ENCODE data around the gene FRS2. TPM values are rescaled to one million over a fixed set of nuclear protein-coding genes. Genes with fewer than 3 reads are reported as not detected.

The FRS2 gene
- total RNA-seq, 2 experiments from 2014 or later = 12.8 to 15.1 TPM

DNA sequence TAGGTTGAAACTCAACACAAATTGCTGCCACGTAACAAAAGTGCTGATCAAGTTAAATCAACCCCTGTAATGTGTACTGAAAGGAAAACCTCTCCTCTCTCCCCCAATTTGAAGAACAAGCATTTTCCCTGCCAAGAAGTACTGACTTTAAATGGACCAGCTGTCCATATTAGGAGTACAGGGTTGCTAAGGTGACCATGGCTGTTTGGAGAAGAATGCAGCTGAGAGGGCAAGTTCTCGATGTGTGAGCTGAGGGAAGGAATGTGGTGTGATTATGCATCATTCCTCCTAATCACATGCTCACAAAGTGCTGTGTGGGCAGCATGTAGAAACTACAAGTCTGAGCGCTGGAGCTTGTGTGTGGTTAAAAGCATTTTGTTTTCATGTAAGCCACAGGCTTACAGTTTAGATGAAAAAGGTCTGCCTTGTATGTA is 64.2 kb downstream of the FRS2 start:
- POLR2A ChIA-PET = interaction anchor here (1.0 to 1.1 kb wide), 2 partner anchors 19 to 28 kb away, joined by 3 to 4 read pairs; no protein-coding TSS in a partner anchor
- Mint-ChIP-seq H3K4me3 (no peak overlapping the region), H3K27me3 (no peaks in the 10 kb centered on the region), H3K4me1 (peaks cover 15% of the 10 kb centered on the region), H3K36me3 (ENCODE audit: low read depth) (peaks cover 17% of the 10 kb centered on the region), H3K27ac (peak overlapping the region; percentile 18), H3K9me3 (no peaks in the 10 kb centered on the region)
- CTCF ChIA-PET = interaction anchor here (1.3 kb wide), 1 partner anchor 36 kb away, joined by 3 read pairs; no protein-coding TSS in a partner anchor
- peak; percentile 41 for DNase-seq

DNA sequence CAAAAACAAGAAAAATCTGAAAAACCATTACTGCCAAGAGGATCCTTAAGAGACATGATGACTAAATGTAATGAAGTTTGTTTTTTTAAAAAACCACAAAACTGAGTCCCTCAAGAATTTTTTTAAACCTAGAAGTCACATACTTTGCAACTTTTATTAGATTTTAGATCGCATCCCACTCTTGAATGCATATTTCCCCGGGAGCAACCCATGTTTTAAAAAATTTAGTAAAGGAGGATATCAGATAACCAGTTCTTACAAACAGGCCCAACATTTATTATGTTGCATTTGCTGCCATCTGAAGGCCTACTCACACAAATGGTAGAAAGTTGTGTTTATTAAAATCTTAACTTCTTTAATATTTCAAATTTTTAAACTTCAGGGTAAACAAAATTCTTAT is 70.8 kb downstream of the FRS2 start:
- CTCF ChIA-PET = no interaction called here
- H3K27me3 Mint-ChIP-seq = no peaks in the 10 kb centered on the region
- H3K4me1 Mint-ChIP-seq = peaks cover 3% of the 10 kb centered on the region
- POLR2A ChIA-PET = no interaction called here
- DNase-seq = no peak
- H3K36me3 Mint-ChIP-seq (ENCODE audit: low read depth) = peaks cover 34% of the 10 kb centered on the region
- H3K27ac Mint-ChIP-seq = no peak overlapping the region
- no peak overlapping the region for H3K4me3 Mint-ChIP-seq
- H3K9me3 Mint-ChIP-seq = peaks cover 9% of the 10 kb centered on the region

DNA sequence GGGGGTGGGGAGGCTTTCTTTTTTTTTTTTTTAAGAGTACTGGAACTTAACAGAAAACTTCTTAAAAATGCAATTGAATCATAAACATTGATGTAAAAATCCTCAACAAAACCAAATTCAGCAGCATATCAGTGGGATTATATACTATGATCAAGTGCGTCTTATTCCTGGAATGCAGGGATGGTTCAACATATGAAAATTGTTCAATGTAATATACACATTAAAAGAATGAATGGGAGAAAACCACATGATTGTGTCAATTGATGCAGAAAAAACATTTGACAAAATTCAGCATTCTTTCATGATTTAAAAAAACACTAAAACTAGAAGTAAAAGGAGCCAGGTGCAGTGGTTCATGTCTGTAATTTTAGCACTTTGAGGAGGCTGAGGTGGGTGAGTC is 73.9 kb downstream of the FRS2 start:
- CTCF ChIA-PET = no interaction called here
- peaks cover 14% of the 10 kb centered on the region for H3K9me3 Mint-ChIP-seq
- no peak overlapping the region for H3K4me3 Mint-ChIP-seq
- peaks cover 5% of the 10 kb centered on the region for H3K4me1 Mint-ChIP-seq
- no peaks in the 10 kb centered on the region for H3K27me3 Mint-ChIP-seq
- H3K36me3 Mint-ChIP-seq (ENCODE audit: low read depth) = peaks cover 33% of the 10 kb centered on the region
- POLR2A ChIA-PET = no interaction called here
- no peak for DNase-seq
- H3K27ac Mint-ChIP-seq = no peak overlapping the region

GRCh38 chr12:69545081-69545480 is 74.9 kb downstream of the FRS2 start:
- Mint-ChIP-seq H3K4me1 (peaks cover 5% of the 10 kb centered on the region), H3K27me3 (no peaks in the 10 kb centered on the region), H3K36me3 (ENCODE audit: low read depth) (peaks cover 33% of the 10 kb centered on the region), H3K27ac (no peak overlapping the region), H3K4me3 (no peak overlapping the region), H3K9me3 (peaks cover 14% of the 10 kb centered on the region)
- ChIA-PET POLR2A (no interaction called here), CTCF (interaction anchor here (0.7 kb wide), 1 partner anchor 157 kb away, joined by 3 read pairs; no protein-coding TSS in a partner anchor)
- DNase-seq = no peak

- H3K4me3 Mint-ChIP-seq = no peak overlapping the region
- ChIA-PET POLR2A (no interaction called here), CTCF (no interaction called here)
Measured at GRCh38 chr12:69546693-69547438, 76.7 kb downstream of the FRS2 start.

GRCh38 chr12:69548687-69549086 is 78.5 kb downstream of the FRS2 start:
- H3K36me3 Mint-ChIP-seq (ENCODE audit: low read depth) = peaks cover 19% of the 10 kb centered on the region
- H3K4me3 Mint-ChIP-seq = no peak overlapping the region
- ChIA-PET POLR2A (no interaction called here), CTCF (interaction anchor here (1.6 kb wide), 1 partner anchor 22 kb away, joined by 8 read pairs; no protein-coding TSS in a partner anchor)
- no peaks in the 10 kb centered on the region for H3K27me3 Mint-ChIP-seq
- H3K4me1 Mint-ChIP-seq = peaks cover 5% of the 10 kb centered on the region
- no peak overlapping the region for H3K27ac Mint-ChIP-seq
- peaks cover 9% of the 10 kb centered on the region for H3K9me3 Mint-ChIP-seq
- no peak for DNase-seq

More at GRCh38 chr12:69546693-69547438, 76.7 kb downstream of the FRS2 start:
- H3K27me3 Mint-ChIP-seq = no peaks in the 10 kb centered on the region
- peaks cover 5% of the 10 kb centered on the region for H3K4me1 Mint-ChIP-seq
- peaks cover 28% of the 10 kb centered on the region for H3K36me3 Mint-ChIP-seq (ENCODE audit: low read depth)
- peaks cover 14% of the 10 kb centered on the region for H3K9me3 Mint-ChIP-seq
- no peak for DNase-seq
- no peak overlapping the region for H3K27ac Mint-ChIP-seq

DNA sequence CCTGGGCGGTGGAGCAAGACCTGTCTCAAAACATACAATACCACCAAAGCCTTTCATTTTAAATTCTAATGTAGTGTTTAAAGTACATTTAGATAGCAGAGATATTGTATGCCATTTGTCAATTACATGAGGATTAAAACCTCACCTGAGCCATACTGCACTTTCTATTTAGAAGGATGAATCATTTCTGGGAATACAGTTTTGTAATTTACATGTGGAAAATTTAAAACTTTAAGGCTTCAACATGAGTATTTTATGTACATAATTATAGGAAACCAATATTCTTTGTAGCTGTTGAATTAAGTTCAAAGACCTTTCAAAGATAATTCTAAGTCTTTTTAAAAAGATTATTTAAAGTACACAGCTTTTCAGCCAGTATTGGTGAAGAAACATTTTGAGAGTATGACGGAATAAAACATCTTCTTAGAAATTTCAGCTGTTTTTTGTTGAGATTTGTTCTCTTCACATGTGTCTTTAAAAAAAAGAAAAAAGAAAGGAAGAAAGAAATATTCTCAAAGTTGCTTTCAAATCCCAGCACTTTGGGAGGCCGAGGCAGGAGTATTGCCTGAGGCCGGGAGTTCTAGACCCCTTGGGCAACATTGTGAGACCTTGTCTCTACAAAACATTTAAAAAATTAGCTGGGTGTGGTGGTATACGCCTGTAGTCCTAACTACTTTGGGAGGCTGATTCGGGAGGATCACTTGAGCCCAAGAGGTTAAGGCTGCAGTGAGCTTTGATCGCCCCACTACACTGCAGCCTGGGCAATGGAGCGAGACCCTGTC is 80.6 kb downstream of the FRS2 start:
- Mint-ChIP-seq H3K27me3 (no peaks in the 10 kb centered on the region), H3K4me1 (peaks cover 5% of the 10 kb centered on the region), H3K36me3 (ENCODE audit: low read depth) (peaks cover 7% of the 10 kb centered on the region), H3K4me3 (no peak overlapping the region), H3K9me3 (peaks cover 7% of the 10 kb centered on the region), H3K27ac (no peak overlapping the region)
- ChIA-PET CTCF (no interaction called here), POLR2A (no interaction called here)
- no peak for DNase-seq

GRCh38 chr12:69553628-69554248 is 83.5 kb downstream of the FRS2 start:
- CTCF ChIA-PET = interaction anchor here (1.3 to 2.3 kb wide), 3 partner anchors 17 to 196 kb away, joined by 3 to 8 read pairs (median 3); no protein-coding TSS in a partner anchor
- Mint-ChIP-seq H3K27me3 (no peaks in the 10 kb centered on the region), H3K27ac (no peak overlapping the region), H3K9me3 (no peaks in the 10 kb centered on the region), H3K4me3 (no peak overlapping the region), H3K4me1 (no peaks in the 10 kb centered on the region), H3K36me3 (ENCODE audit: low read depth) (no peaks in the 10 kb centered on the region)
- POLR2A ChIA-PET = no interaction called here
- no peak for DNase-seq

- Mint-ChIP-seq H3K4me1 (no peaks in the 10 kb centered on the region), H3K36me3 (ENCODE audit: low read depth) (no peaks in the 10 kb centered on the region), H3K27ac (no peak overlapping the region), H3K27me3 (no peaks in the 10 kb centered on the region), H3K9me3 (no peaks in the 10 kb centered on the region), H3K4me3 (no peak overlapping the region)
- ChIA-PET CTCF (interaction anchor here (1.3 to 2.3 kb wide), 2 partner anchors 15 to 53 kb away, joined by 3 to 8 read pairs; no protein-coding TSS in a partner anchor), POLR2A (no interaction called here)
- no peak for DNase-seq
Measured at GRCh38 chr12:69555461-69555860, 85.3 kb downstream of the FRS2 start.

DNA sequence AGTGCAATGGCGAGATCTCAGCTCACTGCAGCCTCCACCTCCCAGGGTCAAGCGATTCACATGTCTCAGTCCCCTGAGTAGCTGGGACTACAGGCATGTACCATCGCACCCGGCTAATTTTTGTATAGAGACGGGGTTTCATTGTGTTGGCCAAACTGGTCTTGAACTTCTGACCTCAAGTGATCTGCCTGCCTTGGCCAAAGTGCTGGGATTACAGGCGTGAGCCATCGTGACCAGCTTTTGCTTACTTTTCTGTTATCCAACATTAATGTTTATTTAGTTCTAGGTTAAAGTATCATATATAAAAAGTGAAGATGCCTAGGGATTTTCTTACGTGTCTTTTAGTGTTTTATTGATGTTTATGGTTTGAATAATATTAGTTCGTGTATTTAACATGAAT is 86.2 kb downstream of the FRS2 start:
- Mint-ChIP-seq H3K27me3 (no peaks in the 10 kb centered on the region), H3K4me3 (no peak overlapping the region), H3K9me3 (no peaks in the 10 kb centered on the region), H3K36me3 (ENCODE audit: low read depth) (no peaks in the 10 kb centered on the region), H3K4me1 (no peaks in the 10 kb centered on the region), H3K27ac (no peak overlapping the region)
- CTCF ChIA-PET = interaction anchor here (2.3 kb wide), 1 partner anchor 14 kb away, joined by 8 read pairs; no protein-coding TSS in a partner anchor
- POLR2A ChIA-PET = no interaction called here
- no peak for DNase-seq

DNA sequence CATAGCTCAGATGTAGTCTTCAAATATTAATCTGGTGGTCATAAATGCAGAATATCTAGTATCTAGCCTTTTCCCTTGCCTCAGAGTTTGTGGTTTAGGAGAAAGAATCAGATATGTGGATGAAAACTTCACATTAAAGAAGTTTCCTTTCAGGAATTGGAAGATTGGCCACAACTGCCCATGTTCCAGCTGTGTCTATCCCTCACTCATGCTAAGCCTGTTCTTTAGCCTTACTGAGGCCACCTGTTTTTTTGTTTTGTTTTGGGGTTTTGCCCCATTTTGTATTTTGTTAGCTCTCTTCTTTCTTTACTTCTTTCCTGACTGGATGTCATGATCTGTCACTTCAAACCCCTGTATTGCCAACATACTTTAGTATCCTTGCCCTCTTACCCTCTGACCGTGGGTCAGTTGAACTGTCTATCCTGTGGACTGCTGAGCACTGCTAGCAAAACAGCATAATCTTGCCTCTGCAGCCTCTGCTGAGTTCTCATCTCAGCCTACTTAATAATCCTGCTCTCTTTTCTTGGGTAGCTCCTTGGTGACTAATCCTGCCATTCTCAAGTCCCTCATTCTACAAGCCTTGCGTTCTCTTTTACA is 93.1 kb downstream of the FRS2 start:
- DNase-seq = no peak
- Mint-ChIP-seq H3K4me1 (peaks cover 3% of the 10 kb centered on the region), H3K27me3 (no peaks in the 10 kb centered on the region), H3K27ac (no peak overlapping the region), H3K9me3 (no peaks in the 10 kb centered on the region), H3K36me3 (ENCODE audit: low read depth) (peaks cover 2% of the 10 kb centered on the region), H3K4me3 (no peak overlapping the region)
- CTCF ChIA-PET = interaction anchor here (0.8 to 1.3 kb wide), 2 partner anchors 8 to 206 kb away, joined by 4 to 7 read pairs; no protein-coding TSS in a partner anchor
- POLR2A ChIA-PET = interaction anchor here (1.7 kb wide), 1 partner anchor 29 kb away, joined by 4 read pairs; no protein-coding TSS in a partner anchor

DNA sequence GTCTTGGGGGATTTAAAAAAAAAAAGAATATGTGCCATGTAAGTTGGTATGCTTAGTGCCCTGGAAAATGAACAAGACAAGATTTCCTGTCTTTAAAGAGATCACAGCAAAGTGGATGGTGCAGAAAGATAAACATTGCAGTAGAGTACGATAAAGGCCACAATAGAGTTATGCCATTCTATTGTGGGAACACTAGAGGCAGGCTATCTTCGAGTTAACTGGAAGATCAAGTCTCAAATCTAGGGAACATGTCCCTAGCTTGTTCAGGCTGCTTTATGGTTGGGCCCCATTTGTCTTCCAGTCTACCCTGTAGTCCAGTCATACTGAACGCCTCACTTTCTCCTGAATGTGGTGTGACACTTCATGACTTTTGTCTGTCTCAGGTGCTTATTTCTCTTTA is 96.4 kb downstream of the FRS2 start:
- H3K27ac Mint-ChIP-seq = no peak overlapping the region
- CTCF ChIA-PET = interaction anchor here (1.0 to 1.1 kb wide), 2 partner anchors 14 to 52 kb away, joined by 3 read pairs; no protein-coding TSS in a partner anchor

More for the DNA sequence above, 96.4 kb downstream of the FRS2 start:
- POLR2A ChIA-PET = no interaction called here
- peaks cover 6% of the 10 kb centered on the region for H3K36me3 Mint-ChIP-seq (ENCODE audit: low read depth)
- no peak for DNase-seq
- no peak overlapping the region for H3K4me3 Mint-ChIP-seq
- H3K27me3 Mint-ChIP-seq = no peaks in the 10 kb centered on the region
- peaks cover 3% of the 10 kb centered on the region for H3K4me1 Mint-ChIP-seq
- no peaks in the 10 kb centered on the region for H3K9me3 Mint-ChIP-seq

All from activated CD4-positive, alpha-beta memory T cell treated with anti-CD3 and anti-CD28 coated beads, Interleukin-2, amount 10 ng/mL, durations not matched to agents 7 days and 5 days (primary cell).